Gastroesophageal sphincter (tissue), 4 donors: ENCODE results near the gene DCLK2. TPM values are rescaled to one million over a fixed set of nuclear protein-coding genes. Genes with fewer than 3 reads are reported as not detected.

Source experiments
- ATAC-seq: fragments of 150-250 bp; one replicate; pipeline ENCODE4 v1.9.1; 2016; ENCODE audit warnings: mild to moderate bottlenecking, moderate library complexity
- H3K27ac ChIP-seq, 4 donors: fragments of 200-600 bp; sonication (generic) in 3 of 4; 1 replicate in 3 of 4; 2 replicates in 1 of 4; pipeline ENCODE4 v1.5.1; 2016 to 2019
- H3K27me3 ChIP-seq: fragments of 200-600 bp; sonication (generic); one replicate; pipeline ENCODE4 v1.5.1; 2019
- H3K36me3 ChIP-seq, 2 donors: fragments of 200-600 bp; sonication (generic); one replicate each; pipeline ENCODE4 v1.5.1; 2019; ENCODE audit warnings: control low read depth in 1 of 2
- H3K4me1 ChIP-seq, 3 donors: fragments of 200-600 bp; sonication (generic); 1 replicate in 2 of 3; 2 replicates in 1 of 3; pipeline ENCODE4 v1.5.1; 2016 to 2019; ENCODE audit warnings: control low read depth in 2 of 3
- H3K4me3 ChIP-seq, 2 donors: fragments of 200-600 bp; sonication (generic); one replicate each; pipeline ENCODE4 v1.5.1; 2019; ENCODE audit warnings: mild to moderate bottlenecking in 1 of 2, moderate library complexity in 1 of 2
- H3K9me3 ChIP-seq, 3 donors: fragments of 200-600 bp; sonication (generic); one replicate each; pipeline ENCODE4 v1.5.1; 2017 to 2019; ENCODE audit warnings: control low read depth in 2 of 3
- CTCF ChIP-seq, 4 experiments: fragments of 200-600 bp in 2 of 4; fragments of 450-650 bp in 2 of 4; sonication (generic) in 1 of 4; IDR thresholded peaks; one replicate each; pipeline ENCODE4 v1.5.1; 2017 to 2019; ENCODE audit warnings: antibody characterized with exemption in 4 of 4, mild to moderate bottlenecking in 2 of 4, moderate library complexity in 2 of 4
- EP300 ChIP-seq: sonication (generic); formaldehyde crosslinking; IDR thresholded peaks from one replicate; pipeline ENCODE4 v1.6.1; 2017; ENCODE audit warnings: antibody characterized with exemption, mild to moderate bottlenecking
- POLR2A ChIP-seq, 2 donors: fragments of 450-650 bp; IDR thresholded peaks; one replicate each; pipeline ENCODE4 v1.6.1; 2017; ENCODE audit warnings: antibody characterized with exemption in 2 of 2, mild to moderate bottlenecking in 2 of 2, moderate library complexity in 1 of 2
- POLR2AphosphoS5 ChIP-seq: sonication (generic); formaldehyde crosslinking; IDR thresholded peaks from one replicate; pipeline ENCODE4 v1.6.1; 2017; ENCODE audit warnings: antibody characterized with exemption
- WGBS, 2 donors: methylation state at CpG; one replicate each; pipeline ENCODE4 v1.1.5; 2018; ENCODE audit warnings: low coverage in 1 of 2; 5-methylcytosine and 5-hydroxymethylcytosine counted together
- total RNA-seq, 4 donors: library from RNA; depleted of rRNA; stranded (reverse); fragments of >200 nt; gene quantifications; one replicate each; pipeline ENCODE4 v1.1.0, GENCODE V29; 2016

Gene DCLK2
- 10 to 100 TPM; 17.1 to 33.0 (median 19.7) TPM for total RNA-seq

DNA sequence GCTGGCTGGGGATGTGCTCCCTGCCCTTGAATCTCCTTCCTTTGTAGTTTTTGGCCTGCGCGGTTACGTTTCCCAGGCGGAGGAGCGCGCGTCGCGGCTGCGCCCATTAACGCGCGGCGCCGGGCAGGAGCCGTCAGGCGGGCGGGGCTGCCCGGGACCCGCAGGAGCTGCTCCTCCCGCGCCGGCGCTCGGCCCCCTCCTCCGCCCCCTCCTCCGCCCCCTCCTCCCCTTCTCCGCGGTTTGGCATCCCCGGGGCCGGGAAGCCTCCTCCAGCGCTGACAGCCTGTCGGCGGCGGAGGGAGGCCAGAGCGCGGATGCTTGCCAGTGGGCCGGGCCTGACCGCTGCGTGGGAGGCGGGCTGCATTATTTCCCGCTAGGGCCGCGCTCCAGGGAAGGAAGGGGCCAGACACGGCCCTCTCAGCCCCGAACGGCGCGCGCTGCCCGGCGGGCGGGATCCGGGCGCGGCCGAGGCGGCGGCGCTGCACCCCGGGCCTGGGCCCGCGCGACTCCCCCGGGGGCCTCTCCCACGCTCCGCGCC lies at the start of gene DCLK2:
DCLK2 (plus strand) TSS at position 405 of the 538 bp plus-strand sequence. CDS start 583 bp downstream, outside the sequence.
- WGBS, 2 donors, result 0% methylated on average over 1 of the region's 68 CpGs; no CpG with 5 or more reads in 1 of the 2 donors
- ATAC-seq, result peak; percentile 91
- no peaks in the 10 kb centered on the region for H3K27me3 ChIP-seq
- H3K27ac ChIP-seq, result peak within 1 kb of the TSS; percentile 89 to 98 (median 94)
- peaks cover 3 to 59% (median 5%) of the 10 kb centered on the region in 3 donors for H3K4me1 ChIP-seq
- TF ChIP-seq CTCF (IDR thresholded peaks at IDR 0.05) (peak in 1 of 4 experiments; percentile 9), POLR2AphosphoS5 (peak; percentile 85), EP300 (no peak), POLR2A (IDR thresholded peaks at IDR 0.05) (peak; percentile 37 to 79)
- no peaks in the 10 kb centered on the region for H3K9me3 ChIP-seq
- peak within 1 kb of the TSS; percentile 72 to 86 for H3K4me3 ChIP-seq
- no peaks in the 10 kb centered on the region for H3K36me3 ChIP-seq

GRCh38 chr4:150032541-150032940 lies 45.7 kb upstream of the DCLK2 start:
- WGBS, 2 donors, result 93 to 100% methylated on average over 2 to 6 of the region's 7 CpGs

DNA sequence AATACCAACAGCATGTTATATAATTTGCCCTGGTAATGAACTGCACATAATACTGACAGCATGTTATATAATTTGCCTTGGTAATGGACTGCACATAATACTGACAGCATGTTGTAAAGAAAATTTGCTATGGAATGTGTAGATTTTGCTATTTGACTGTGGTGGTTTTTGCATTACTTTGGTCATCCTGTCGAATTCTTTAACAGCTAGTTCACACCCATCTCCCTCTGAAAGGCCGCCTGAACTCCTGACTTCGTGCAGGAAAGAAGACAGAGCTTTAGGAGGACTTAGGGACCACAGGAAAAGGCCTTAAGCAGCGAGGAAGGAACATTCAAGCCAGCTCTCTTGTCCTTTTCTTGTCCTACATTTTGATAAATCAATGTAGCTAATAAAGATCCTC lies 45.2 kb upstream of the DCLK2 start:
- no peaks in the 10 kb centered on the region for H3K27me3 ChIP-seq
- H3K4me3 ChIP-seq, result no peak overlapping the region
- TF ChIP-seq POLR2AphosphoS5 (no peak), CTCF (IDR thresholded peaks at IDR 0.05) (no peak)
- H3K36me3 ChIP-seq, result no peaks in the 10 kb centered on the region
- peaks cover 0 to 9% (median 0%) of the 10 kb centered on the region in 3 donors for H3K4me1 ChIP-seq
- ATAC-seq, result no peak
- 60 to 76% methylated on average over 4 of the region's 4 CpGs for WGBS, 2 donors
- no peak overlapping the region for H3K27ac ChIP-seq
- no peaks in the 10 kb centered on the region for H3K9me3 ChIP-seq

More at GRCh38 chr4:150032541-150032940, 45.7 kb upstream of the DCLK2 start:
- Histone ChIP-seq H3K4me3 (no peak overlapping the region), H3K27me3 (no peaks in the 10 kb centered on the region), H3K36me3 (no peaks in the 10 kb centered on the region), H3K9me3 (peaks cover 0 to 1% (median 0%) of the 10 kb centered on the region in 3 donors), H3K27ac (no peak overlapping the region), H3K4me1 (peaks cover 0 to 9% (median 0%) of the 10 kb centered on the region in 3 donors)
- no peak for TF ChIP-seq CTCF (IDR thresholded peaks at IDR 0.05)
- TF ChIP-seq EP300, result no peak
- TF ChIP-seq POLR2AphosphoS5, result no peak
- no peak for TF ChIP-seq POLR2A (IDR thresholded peaks at IDR 0.05)
- no peak for ATAC-seq

- TF ChIP-seq POLR2AphosphoS5 (no peak), POLR2A (IDR thresholded peaks at IDR 0.05) (no peak), CTCF (IDR thresholded peaks at IDR 0.05) (no peak), EP300 (no peak)
- Histone ChIP-seq H3K9me3 (no peaks in the 10 kb centered on the region), H3K27me3 (no peaks in the 10 kb centered on the region), H3K36me3 (no peaks in the 10 kb centered on the region), H3K27ac (no peak overlapping the region), H3K4me1 (peaks cover 0 to 9% (median 0%) of the 10 kb centered on the region in 3 donors), H3K4me3 (no peak overlapping the region)
- ATAC-seq, result no peak
- WGBS, 2 donors, result 0 to 15% methylated on average over 2 of the region's 2 CpGs
Measured at GRCh38 chr4:150033901-150034300, 44.3 kb upstream of the DCLK2 start.

DNA sequence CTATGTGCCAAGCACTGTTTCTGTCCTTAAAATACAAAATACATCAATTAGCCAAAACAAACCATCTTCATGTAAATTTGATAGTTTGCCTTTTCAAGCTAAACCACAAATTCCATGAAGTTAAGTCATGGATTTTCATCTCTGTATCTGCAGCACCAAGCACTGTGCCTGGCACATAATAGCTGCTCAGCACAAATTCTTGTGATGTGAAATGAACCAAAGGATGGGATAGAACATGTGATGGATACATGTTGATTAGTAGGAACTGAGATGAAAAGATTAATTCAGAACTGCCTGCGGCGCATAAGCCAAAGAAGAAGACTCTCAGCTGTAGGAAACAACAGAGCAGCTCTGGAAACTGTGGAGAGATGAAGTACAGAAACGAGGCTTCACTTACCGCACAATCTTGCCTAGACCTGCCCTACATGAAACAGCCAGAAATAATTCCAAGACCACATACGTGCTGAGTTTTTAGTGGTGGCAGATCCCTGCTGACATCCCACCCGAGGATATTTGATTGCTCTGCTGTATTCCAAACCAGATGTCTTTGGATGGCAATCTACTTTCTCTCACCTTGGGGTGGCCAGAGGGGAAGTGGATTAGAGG lies 40.9 kb upstream of the DCLK2 start:
- Histone ChIP-seq H3K36me3 (no peaks in the 10 kb centered on the region), H3K9me3 (no peaks in the 10 kb centered on the region), H3K4me1 (peaks cover 0 to 9% (median 0%) of the 10 kb centered on the region in 3 donors), H3K27me3 (no peaks in the 10 kb centered on the region), H3K27ac (no peak overlapping the region), H3K4me3 (no peak overlapping the region)
- ATAC-seq, result no peak
- WGBS, 2 donors, result 72 to 73% methylated on average over 4 to 6 of the region's 6 CpGs
- TF ChIP-seq POLR2AphosphoS5, result no peak
- TF ChIP-seq CTCF (IDR thresholded peaks at IDR 0.05), result no peak
